Colonic mucosa (tissue), 4 donors: ENCODE measurements around the gene KPNB1. TPM values are rescaled to one million over a fixed set of nuclear protein-coding genes. Genes with fewer than 3 reads are reported as not detected.

ENCODE experiments used
- DNase-seq: peaks from one replicate; pipeline ENCODE4 v3.0.0-alpha.2; 2020
- H3K27ac ChIP-seq: fragments of 200-600 bp; one replicate; pipeline ENCODE4 v1.8.0; 2021
- H3K27me3 ChIP-seq: fragments of 200-600 bp; one replicate; pipeline ENCODE4 v1.8.0; 2021
- H3K36me3 ChIP-seq: fragments of 200-600 bp; one replicate; pipeline ENCODE4 v1.8.0; 2021
- H3K4me1 ChIP-seq: fragments of 200-600 bp; one replicate; pipeline ENCODE4 v1.8.0; 2021; ENCODE audit warnings: mild to moderate bottlenecking
- H3K4me3 ChIP-seq: fragments of 200-600 bp; one replicate; pipeline ENCODE4 v1.8.0; 2021
- H3K9ac ChIP-seq, 2 donors: one replicate each; pipeline ENCODE4 v1.7.0; 2013; ENCODE audit warnings: control low read depth in 2 of 2, low read depth in 2 of 2, low read length in 2 of 2
- H3K9me3 ChIP-seq: fragments of 200-600 bp; one replicate; pipeline ENCODE4 v1.8.0; 2021
- intact Hi-C: fragments of 100-400 bp; cut with DNase I; formaldehyde crosslinking; loops from one replicate; pipeline ENCODE4 v1.14.1; 2022
- total RNA-seq, 2 donors: library from RNA; stranded (reverse); fragmentation: NEBNext Ultra II Directional in 1 of 2; extraction: Animal tissue kit (Norgen Biotek cat#: 25700) in 1 of 2; gene quantifications; one replicate each; pipeline ENCODE4 v1.2.1, GENCODE V29; 2021
- TF ChIP-seq, protein P1 (sequence below): fragments of 200-600 bp; IDR thresholded peaks from one replicate; pipeline ENCODE4 v1.8.0; 2022; ENCODE audit warnings: antibody characterized with exemption, mild to moderate bottlenecking
- donor health status: healthy.
- donor health status: DM: no; HTN: no; CAD: no.
- donor health status: DM: no; HTN: no; CAD: no.

KPNB1 gene
- total RNA-seq, 2 donors from 2014 or later: 247 to 356 TPM

DNA sequence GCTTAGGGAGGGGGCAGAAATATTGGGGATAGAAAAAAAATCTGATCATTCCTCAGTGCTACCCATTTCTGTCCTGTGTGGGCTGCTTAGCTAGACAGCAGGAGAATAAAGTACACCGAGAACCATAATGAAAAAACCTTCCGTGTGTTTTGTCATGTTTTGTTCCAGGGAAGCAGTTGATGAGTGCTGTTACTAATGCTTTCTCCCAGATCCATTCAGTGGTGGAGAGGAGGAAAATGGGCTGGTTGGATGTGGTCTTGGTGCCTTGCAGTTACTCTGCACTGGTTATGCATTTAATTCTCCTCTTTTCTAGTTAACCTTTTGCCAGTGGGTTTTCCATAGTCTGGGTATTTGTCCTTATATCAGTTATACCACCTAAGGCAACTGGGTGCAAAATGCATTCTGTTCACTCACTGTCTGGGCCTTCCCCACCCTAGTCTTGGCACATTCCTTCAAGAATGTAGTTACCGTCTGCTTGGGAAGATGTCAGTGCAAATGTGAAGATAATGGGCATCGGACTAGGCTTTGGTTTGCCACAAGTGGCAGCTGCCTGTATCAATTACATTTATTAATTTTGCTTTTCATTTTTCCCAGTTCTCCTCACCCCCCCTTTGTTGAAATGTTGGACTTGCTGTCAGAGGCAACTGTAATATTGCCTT is 34.9 kb downstream of the KPNB1 start:
- no peak overlapping the region for H3K9ac ChIP-seq
- no peaks in the 10 kb centered on the region for H3K4me1 ChIP-seq
- no peaks in the 10 kb centered on the region for H3K9me3 ChIP-seq
- no peaks in the 10 kb centered on the region for H3K27me3 ChIP-seq
- no peak overlapping the region for H3K27ac ChIP-seq
- TF ChIP-seq, protein P1, sequence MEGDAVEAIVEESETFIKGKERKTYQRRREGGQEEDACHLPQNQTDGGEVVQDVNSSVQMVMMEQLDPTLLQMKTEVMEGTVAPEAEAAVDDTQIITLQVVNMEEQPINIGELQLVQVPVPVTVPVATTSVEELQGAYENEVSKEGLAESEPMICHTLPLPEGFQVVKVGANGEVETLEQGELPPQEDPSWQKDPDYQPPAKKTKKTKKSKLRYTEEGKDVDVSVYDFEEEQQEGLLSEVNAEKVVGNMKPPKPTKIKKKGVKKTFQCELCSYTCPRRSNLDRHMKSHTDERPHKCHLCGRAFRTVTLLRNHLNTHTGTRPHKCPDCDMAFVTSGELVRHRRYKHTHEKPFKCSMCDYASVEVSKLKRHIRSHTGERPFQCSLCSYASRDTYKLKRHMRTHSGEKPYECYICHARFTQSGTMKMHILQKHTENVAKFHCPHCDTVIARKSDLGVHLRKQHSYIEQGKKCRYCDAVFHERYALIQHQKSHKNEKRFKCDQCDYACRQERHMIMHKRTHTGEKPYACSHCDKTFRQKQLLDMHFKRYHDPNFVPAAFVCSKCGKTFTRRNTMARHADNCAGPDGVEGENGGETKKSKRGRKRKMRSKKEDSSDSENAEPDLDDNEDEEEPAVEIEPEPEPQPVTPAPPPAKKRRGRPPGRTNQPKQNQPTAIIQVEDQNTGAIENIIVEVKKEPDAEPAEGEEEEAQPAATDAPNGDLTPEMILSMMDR: no peak
- DNase-seq: no peak
- intact Hi-C loops: no loop called here
- peaks cover 8% of the 10 kb centered on the region for H3K36me3 ChIP-seq
- H3K4me3 ChIP-seq: no peak overlapping the region

DNA sequence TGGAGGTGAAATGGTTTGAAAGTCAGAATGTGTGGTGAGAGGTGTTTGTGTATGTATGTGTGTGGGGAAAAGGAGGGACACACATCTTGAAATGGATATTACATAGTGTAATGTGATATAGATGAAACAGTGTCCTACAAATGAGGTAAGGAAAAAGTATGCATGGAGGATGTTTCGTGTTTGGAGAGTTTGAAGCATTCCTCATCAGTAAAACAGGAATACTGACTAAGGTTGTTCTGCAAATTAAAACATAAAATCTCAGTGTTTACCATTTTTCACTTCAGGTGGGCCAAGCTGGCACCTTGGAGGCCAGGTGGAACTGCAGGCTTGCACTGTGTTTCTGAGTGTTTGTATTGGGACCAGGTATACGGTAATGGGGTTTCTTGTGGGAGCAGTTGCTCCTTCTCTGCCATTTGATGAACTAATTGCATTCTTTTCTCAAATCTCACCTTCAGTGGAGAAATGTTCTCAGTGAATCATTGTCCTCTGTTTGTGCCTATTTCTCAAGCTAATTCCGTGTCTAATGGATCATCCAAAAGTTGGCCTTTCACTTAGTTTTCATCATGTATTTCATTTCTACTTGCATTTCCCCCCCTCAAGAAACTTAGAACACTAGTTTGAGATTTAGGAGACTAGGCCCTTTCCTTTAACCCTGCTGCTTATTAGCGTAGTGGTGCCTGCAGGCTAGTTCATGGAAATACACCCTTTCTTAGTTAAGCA is 36.0 kb downstream of the KPNB1 start:
- H3K9ac ChIP-seq: no peak overlapping the region
- H3K27ac ChIP-seq: no peak overlapping the region

DNA sequence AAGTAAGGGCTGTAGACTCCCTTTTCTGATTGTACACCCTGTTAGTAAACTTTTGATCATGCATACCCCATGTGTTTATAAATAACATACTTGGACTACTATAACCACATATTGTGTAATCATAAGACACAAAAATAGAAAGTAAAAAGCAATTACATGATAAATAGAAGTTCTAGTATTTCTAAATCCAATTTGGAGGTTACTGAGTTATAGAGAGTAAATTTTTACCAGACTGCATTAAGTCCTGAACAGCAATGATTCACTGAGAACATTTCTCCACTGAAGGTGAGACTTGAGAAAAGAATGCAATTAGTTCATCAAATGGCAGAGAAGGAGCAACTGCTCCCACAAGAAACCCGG is 36.5 kb downstream of the KPNB1 start:
- Histone ChIP-seq H3K9me3 (no peaks in the 10 kb centered on the region), H3K4me1 (no peaks in the 10 kb centered on the region), H3K27me3 (no peaks in the 10 kb centered on the region), H3K36me3 (no peaks in the 10 kb centered on the region), H3K4me3 (no peak overlapping the region), H3K9ac (no peak overlapping the region), H3K27ac (no peak overlapping the region)
- TF ChIP-seq, protein P1: no peak
- no peak for DNase-seq
- intact Hi-C loops: no loop called here

More for the DNA sequence above, 36.0 kb downstream of the KPNB1 start:
- Histone ChIP-seq H3K36me3 (no peaks in the 10 kb centered on the region), H3K27me3 (no peaks in the 10 kb centered on the region), H3K9me3 (no peaks in the 10 kb centered on the region), H3K4me1 (no peaks in the 10 kb centered on the region), H3K4me3 (no peak overlapping the region)
- intact Hi-C loops: no loop called here
- DNase-seq: no peak
- TF ChIP-seq, protein P1: no peak

DNA sequence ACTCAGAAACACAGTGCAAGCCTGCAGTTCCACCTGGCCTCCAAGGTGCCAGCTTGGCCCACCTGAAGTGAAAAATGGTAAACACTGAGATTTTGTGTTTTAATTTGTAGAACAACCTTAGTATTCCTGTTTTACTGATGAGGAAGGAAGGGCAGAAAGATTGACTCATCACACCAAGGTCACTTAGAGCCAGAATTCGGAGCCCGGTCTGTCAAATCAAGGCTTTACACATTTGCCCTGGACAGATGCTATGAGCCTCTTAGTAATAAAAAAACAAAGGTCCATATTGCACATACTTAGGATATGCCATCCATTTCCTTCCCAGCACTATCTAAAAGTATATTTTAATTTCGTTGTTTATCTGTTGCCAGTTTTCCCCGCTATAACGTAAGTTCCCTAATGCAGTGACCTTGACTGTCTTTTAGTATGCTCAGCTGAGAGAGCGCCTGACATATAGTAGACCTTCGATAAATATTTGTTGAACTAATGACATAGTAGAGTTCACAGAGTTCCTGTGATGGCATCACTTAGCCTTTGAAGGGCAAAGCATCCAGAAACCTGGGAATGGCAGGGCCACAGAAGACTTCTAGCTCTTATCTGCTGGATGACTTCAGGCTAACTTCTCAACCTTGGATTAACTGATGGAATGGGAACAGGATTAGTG is 37.1 kb downstream of the KPNB1 start:
- Histone ChIP-seq H3K9me3 (no peaks in the 10 kb centered on the region), H3K27ac (no peak overlapping the region), H3K36me3 (no peaks in the 10 kb centered on the region), H3K9ac (no peak overlapping the region), H3K27me3 (no peaks in the 10 kb centered on the region), H3K4me3 (no peak overlapping the region), H3K4me1 (no peaks in the 10 kb centered on the region)
- intact Hi-C loops: no loop called here
- TF ChIP-seq, protein P1: no peak
- no peak for DNase-seq

DNA sequence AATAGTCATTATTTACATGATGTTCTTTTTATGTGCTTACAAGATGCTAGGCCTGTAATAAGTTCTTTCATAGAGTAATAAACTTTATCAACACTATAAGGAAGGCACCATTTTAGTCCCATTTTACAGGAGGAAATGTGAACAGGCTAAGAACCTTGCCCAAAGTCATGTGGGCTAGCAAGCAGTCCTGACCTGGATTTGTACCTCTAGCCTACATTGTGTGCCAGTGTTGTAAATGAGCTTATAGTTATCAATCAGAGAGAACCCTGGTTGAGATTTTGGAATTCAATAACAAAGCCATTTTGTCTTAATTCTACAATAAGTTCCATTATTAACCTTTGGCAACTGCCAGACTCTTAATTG is 37.6 kb downstream of the KPNB1 start:
- DNase-seq: no peak
- intact Hi-C loops: no loop called here
- Histone ChIP-seq H3K27ac (no peak overlapping the region), H3K9ac (no peak overlapping the region), H3K36me3 (no peaks in the 10 kb centered on the region), H3K9me3 (no peaks in the 10 kb centered on the region), H3K4me1 (no peaks in the 10 kb centered on the region), H3K4me3 (no peak overlapping the region), H3K27me3 (no peaks in the 10 kb centered on the region)
- TF ChIP-seq, protein P1: no peak
